Stomach (tissue), 9 donors: ENCODE data around the gene SMAD3. TPM values are rescaled to one million over a fixed set of nuclear protein-coding genes. Genes with fewer than 3 reads are reported as not detected.

Experiments
- DNase-seq, 2 donors: peaks; one replicate each; pipeline versions ENCODE4 v3.0.0 to v3.0.0-alpha.2; 2013 to 2019
- H3K27ac ChIP-seq, 5 donors: fragments of 200-600 bp in 4 of 5; sonication (generic) in 4 of 5; one replicate each; pipeline ENCODE4 v1.5.1; 2013 to 2019; ENCODE audit warnings: mild to moderate bottlenecking in 1 of 5, moderate library complexity in 1 of 5
- H3K27me3 ChIP-seq, 3 donors: fragments of 200-600 bp; sonication (generic); one replicate each; pipeline ENCODE4 v1.5.1; 2017 to 2019; ENCODE audit warnings: mixed run types in 1 of 3
- H3K36me3 ChIP-seq, 4 donors: fragments of 200-600 bp; sonication (generic); 1 replicate in 3 of 4; 2 replicates in 1 of 4; pipeline ENCODE4 v1.5.1; 2016 to 2019
- H3K4me1 ChIP-seq, 4 donors: fragments of 200-600 bp; sonication (generic); one replicate each; pipeline ENCODE4 v1.5.1; 2016 to 2019
- H3K4me3 ChIP-seq, 4 donors: fragments of 200-600 bp; sonication (generic) in 3 of 4; one replicate each; pipeline ENCODE4 v1.5.1; 2016 to 2019; ENCODE audit warnings: mild to moderate bottlenecking in 1 of 4
- H3K9me3 ChIP-seq, 4 donors: fragments of 200-600 bp; sonication (generic); one replicate each; pipeline ENCODE4 v1.5.1; 2016 to 2019
- EP300 ChIP-seq: sonication (generic); formaldehyde crosslinking; IDR thresholded peaks from one replicate; pipeline ENCODE4 v1.6.1; 2017; ENCODE audit warnings: antibody characterized with exemption
- POLR2A ChIP-seq, 4 donors: fragments of 450-650 bp; IDR thresholded peaks; one replicate each; pipeline ENCODE4 v1.6.1; 2016; ENCODE audit warnings: antibody characterized with exemption in 4 of 4, control low read depth in 2 of 4, mild to moderate bottlenecking in 1 of 4, moderate library complexity in 1 of 4
- POLR2AphosphoS5 ChIP-seq, 3 donors: sonication (generic); formaldehyde crosslinking; IDR thresholded peaks; one replicate each; pipeline ENCODE4 v1.6.1; 2016; ENCODE audit warnings: antibody characterized with exemption in 3 of 3
- WGBS, 5 donors: extraction: QIAGEN DNeasy Blood & Tissue Kit in 3 of 5; methylation state at CpG; one replicate each; pipeline versions ENCODE4 v1.1.5 to v1.1.7; 2013 to 2018; 5-methylcytosine and 5-hydroxymethylcytosine counted together
- intact Hi-C: fragments of 100-400 bp; cut with DNase I; formaldehyde crosslinking; loops from one replicate; pipeline ENCODE4 v1.15.1; 2023; ENCODE audit warnings: low total_unique reads
- polyA plus RNA-seq, 3 donors: library from polyadenylated mRNA; stranded (reverse); fragments of 200-250 nt; gene quantifications; one replicate each; pipeline ENCODE4 v1.2.3, GENCODE V29; 2013
- total RNA-seq, 5 donors: library from RNA; depleted of rRNA; stranded (reverse); fragments of >200 nt; gene quantifications; one replicate each; pipeline versions ENCODE4 v1.1.0 to v1.2.3, GENCODE V29; 2014 to 2016
- TF ChIP-seq, protein P1 (sequence below), 7 experiments: fragments of 450-650 bp in 4 of 7; fragments of 200-600 bp in 3 of 7; sonication (generic) in 3 of 7; IDR thresholded peaks; one replicate each; pipeline ENCODE4 v1.5.1; 2016 to 2019; ENCODE audit warnings: antibody characterized with exemption in 7 of 7, control low read depth in 2 of 7, mild to moderate bottlenecking in 1 of 7
- donor health status: healthy with polysubstance abuse.
- donor health status: Bipolar disorder and iron deficiency.
- donor health status: healthy.

Gene SMAD3
- total and polyA plus RNA-seq, 8 donors: 6.8 to 103 (median 27.5) TPM

DNA sequence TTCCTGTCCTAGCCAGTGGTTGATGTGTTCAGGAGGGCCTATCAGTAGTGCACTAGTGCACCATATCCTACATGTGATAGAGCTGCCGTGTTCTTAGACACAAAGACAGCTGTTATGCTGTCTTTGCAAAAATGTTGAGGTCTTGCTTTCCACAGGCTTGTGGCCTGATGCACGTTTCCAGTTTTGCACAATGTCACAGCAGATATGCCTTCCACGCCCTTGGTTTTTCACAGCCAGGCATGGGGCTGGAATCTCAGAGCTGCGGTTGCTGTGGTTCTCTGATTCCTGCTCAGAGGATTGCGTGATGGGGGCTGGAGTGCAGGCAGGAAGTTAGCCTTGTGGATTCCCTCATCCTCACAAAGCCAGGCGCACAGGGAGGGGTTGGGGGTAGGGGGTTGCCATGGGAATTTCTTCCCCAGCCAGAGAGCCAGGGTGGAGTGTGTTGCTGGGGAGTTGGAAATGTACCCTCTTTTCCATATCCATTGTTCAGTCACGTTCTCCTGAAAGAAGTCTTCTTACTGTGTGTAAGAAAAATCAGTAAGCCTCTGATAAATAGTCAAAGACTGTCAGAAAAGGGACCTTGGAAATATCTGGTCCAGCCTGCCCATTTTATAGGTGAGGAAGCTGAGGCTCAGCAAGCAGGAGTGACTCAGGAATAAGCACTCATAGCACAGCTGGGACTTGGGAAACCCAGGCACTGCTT, 79.4 kb downstream of the SMAD3 start:
- H3K27ac ChIP-seq: peak overlapping the region in 3 of 5 donors; percentile 28 to 88 (median 81)
- no peak for DNase-seq
- peaks cover 69 to 96% (median 94%) of the 10 kb centered on the region in 4 donors for H3K4me1 ChIP-seq
- intact Hi-C loops: no loop called here
- H3K36me3 ChIP-seq: no peaks in the 10 kb centered on the region
- H3K9me3 ChIP-seq: no peaks in the 10 kb centered on the region
- no peaks in the 10 kb centered on the region for H3K27me3 ChIP-seq
- no peak overlapping the region for H3K4me3 ChIP-seq
- 63 to 75% (median 70%) methylated on average over 6 to 7 of the region's 7 CpGs for WGBS, 5 donors
- TF ChIP-seq EP300 (no peak), POLR2AphosphoS5 (IDR thresholded peaks at IDR 0.05) (no peak), POLR2A (IDR thresholded peaks at IDR 0.05) (no peak)
- TF ChIP-seq, protein P1, sequence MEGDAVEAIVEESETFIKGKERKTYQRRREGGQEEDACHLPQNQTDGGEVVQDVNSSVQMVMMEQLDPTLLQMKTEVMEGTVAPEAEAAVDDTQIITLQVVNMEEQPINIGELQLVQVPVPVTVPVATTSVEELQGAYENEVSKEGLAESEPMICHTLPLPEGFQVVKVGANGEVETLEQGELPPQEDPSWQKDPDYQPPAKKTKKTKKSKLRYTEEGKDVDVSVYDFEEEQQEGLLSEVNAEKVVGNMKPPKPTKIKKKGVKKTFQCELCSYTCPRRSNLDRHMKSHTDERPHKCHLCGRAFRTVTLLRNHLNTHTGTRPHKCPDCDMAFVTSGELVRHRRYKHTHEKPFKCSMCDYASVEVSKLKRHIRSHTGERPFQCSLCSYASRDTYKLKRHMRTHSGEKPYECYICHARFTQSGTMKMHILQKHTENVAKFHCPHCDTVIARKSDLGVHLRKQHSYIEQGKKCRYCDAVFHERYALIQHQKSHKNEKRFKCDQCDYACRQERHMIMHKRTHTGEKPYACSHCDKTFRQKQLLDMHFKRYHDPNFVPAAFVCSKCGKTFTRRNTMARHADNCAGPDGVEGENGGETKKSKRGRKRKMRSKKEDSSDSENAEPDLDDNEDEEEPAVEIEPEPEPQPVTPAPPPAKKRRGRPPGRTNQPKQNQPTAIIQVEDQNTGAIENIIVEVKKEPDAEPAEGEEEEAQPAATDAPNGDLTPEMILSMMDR (IDR thresholded peaks at IDR 0.05): no peak

DNA sequence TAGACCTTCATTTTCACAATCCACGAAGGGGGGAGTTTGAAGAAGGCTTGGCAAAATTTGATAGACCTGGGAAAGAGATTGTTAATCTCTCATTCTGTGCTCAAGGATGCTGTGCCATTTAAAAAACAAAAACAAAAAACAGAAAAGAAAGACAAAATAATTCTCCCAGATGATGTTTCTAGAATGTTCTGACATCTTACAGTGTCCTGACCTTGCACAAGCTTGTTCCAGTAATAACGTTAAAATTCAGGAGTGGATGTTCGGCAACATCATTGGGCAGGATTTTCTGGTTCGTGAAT, 79.9 kb downstream of the SMAD3 start:
- no peak for DNase-seq
- intact Hi-C loops: no loop called here
- peak overlapping the region in 2 of 5 donors; percentile 81 to 88 for H3K27ac ChIP-seq
- peaks cover 74 to 97% (median 94%) of the 10 kb centered on the region in 4 donors for H3K4me1 ChIP-seq
- H3K9me3 ChIP-seq: no peaks in the 10 kb centered on the region
- no peaks in the 10 kb centered on the region for H3K27me3 ChIP-seq
- no peak for TF ChIP-seq POLR2A (IDR thresholded peaks at IDR 0.05)
- TF ChIP-seq, protein P1 (IDR thresholded peaks at IDR 0.05): no peak
- TF ChIP-seq EP300: no peak
- no peak for TF ChIP-seq POLR2AphosphoS5 (IDR thresholded peaks at IDR 0.05)
- WGBS, 5 donors: 84 to 92% (median 88%) methylated on average over 4 of the region's 4 CpGs
- H3K4me3 ChIP-seq: no peak overlapping the region
- H3K36me3 ChIP-seq: no peaks in the 10 kb centered on the region

DNA sequence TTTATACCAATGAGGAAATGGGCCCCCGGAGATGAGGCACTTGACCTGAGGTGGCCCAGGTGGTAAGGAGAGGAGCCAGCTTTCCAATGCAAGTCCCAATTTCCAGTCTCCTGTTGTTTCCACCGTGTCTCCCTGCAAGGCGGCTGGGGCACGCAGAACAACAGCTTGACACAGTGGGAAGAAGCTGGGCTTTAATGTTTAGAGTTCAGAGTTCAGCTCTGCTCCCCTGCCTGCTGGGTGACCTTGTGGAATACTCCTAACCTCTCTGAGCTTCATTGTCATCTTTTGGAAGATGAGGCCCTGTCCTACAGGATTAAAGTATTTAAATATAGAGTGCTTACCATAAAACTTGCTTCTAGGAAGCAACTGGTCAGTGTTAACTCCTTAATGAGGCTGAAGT, 80.3 kb downstream of the SMAD3 start:
- Histone ChIP-seq H3K27ac (peak overlapping the region in 4 of 5 donors; percentile 73 to 88 (median 80)), H3K9me3 (no peaks in the 10 kb centered on the region), H3K4me3 (no peak overlapping the region), H3K36me3 (no peaks in the 10 kb centered on the region), H3K27me3 (no peaks in the 10 kb centered on the region), H3K4me1 (peaks cover 76 to 97% (median 93%) of the 10 kb centered on the region in 4 donors)
- TF ChIP-seq POLR2AphosphoS5 (IDR thresholded peaks at IDR 0.05): no peak
- TF ChIP-seq, protein P1 (IDR thresholded peaks at IDR 0.05): no peak
- TF ChIP-seq EP300: no peak
- TF ChIP-seq POLR2A (IDR thresholded peaks at IDR 0.05): no peak
- intact Hi-C loops: no loop called here
- WGBS, 5 donors: 78 to 96% (median 81%) methylated on average over 4 of the region's 4 CpGs
- no peak for DNase-seq

DNA sequence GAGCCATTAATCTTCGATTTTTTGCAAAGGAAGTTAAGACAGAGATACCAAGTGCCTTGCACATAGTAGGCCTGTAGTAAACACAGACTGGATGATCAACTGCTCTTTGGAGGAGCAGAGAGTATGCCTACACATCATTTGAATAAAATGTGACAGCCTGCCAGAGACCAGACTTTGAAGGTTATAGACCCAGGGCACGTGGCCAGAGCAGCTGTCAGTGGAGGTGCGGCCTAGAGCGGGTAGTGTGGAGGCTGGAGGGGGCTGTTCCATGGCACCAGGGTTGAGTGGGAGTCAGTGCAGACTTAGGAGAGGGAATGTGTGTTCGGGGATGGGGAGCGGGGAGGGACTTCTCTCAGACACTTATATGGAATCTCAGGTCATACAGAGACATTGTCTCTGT, 80.8 kb downstream of the SMAD3 start:
- Histone ChIP-seq H3K4me1 (peaks cover 80 to 98% (median 93%) of the 10 kb centered on the region in 4 donors), H3K27ac (peak overlapping the region; percentile 40 to 88 (median 78)), H3K4me3 (no peak overlapping the region), H3K27me3 (no peaks in the 10 kb centered on the region), H3K36me3 (no peaks in the 10 kb centered on the region), H3K9me3 (no peaks in the 10 kb centered on the region)
- peak; percentile 45 to 71 for DNase-seq
- 36 to 65% (median 51%) methylated on average over 6 of the region's 6 CpGs for WGBS, 5 donors
- TF ChIP-seq POLR2AphosphoS5 (IDR thresholded peaks at IDR 0.05): no peak
- TF ChIP-seq EP300: no peak
- TF ChIP-seq POLR2A (IDR thresholded peaks at IDR 0.05): no peak
- TF ChIP-seq, protein P1 (IDR thresholded peaks at IDR 0.05): no peak
- intact Hi-C loops: no loop called here
